BE2C (cell line): ENCODE measurements around the gene KCNK13.

ENCODE experiments used
- DNase-seq: peaks from one replicate; pipeline ENCODE4 v3.0.0-alpha.2; 2020
- H3K27me3 ChIP-seq: fragments of 250-450 bp; sonication (Bioruptor Pico); 2 replicates; pipeline ENCODE4 v1.5.1; 2020; ENCODE audit warnings: mild to moderate bottlenecking
- H3K36me3 ChIP-seq: fragments of 250-450 bp; sonication (Bioruptor Pico); 2 replicates; pipeline ENCODE4 v1.5.1; 2020; ENCODE audit warnings: mild to moderate bottlenecking
- H3K4me1 ChIP-seq: fragments of 250-450 bp; sonication (Bioruptor Pico); 2 replicates; pipeline ENCODE4 v1.5.1; 2020
- H3K4me3 ChIP-seq: 2 replicates; pipeline ENCODE4 v1.5.1; 2011; ENCODE audit warnings: low read depth, low read length
- H3K9me3 ChIP-seq: fragments of 250-450 bp; sonication (Bioruptor Pico); 2 replicates; pipeline ENCODE4 v1.5.1; 2020
- TF ChIP-seq, protein P1 (sequence below): IDR thresholded peaks from 2 replicates; pipeline ENCODE4 v1.5.1; 2012; ENCODE audit warnings: mild to moderate bottlenecking, low read depth, low read length

KCNK13 gene

DNA sequence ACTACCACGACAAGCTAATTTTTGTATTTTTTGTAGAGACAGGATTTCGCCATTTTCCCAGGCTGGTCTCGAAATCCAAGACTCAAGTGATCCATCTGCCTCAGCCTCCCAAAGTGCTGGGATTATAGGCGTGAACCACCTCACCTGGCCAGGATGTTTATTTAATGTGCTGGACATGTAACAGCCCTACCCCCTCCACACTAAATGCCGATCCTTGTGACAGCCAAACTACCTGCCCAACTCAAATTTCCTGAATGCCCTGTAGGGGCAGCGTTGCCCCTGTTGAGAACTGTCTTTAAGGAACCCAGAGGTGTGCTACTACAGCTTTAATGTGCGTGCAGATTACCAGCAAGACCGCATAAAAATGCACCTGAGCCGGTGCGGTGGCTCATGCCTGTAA lies 48.1 kb downstream of the KCNK13 start:
- Histone ChIP-seq H3K27me3 (no peaks in the 10 kb centered on the region), H3K36me3 (no peaks in the 10 kb centered on the region), H3K9me3 (no peaks in the 10 kb centered on the region), H3K4me3 (no peak overlapping the region), H3K4me1 (no peaks in the 10 kb centered on the region)
- peak; percentile 23 for DNase-seq
- TF ChIP-seq, protein P1, sequence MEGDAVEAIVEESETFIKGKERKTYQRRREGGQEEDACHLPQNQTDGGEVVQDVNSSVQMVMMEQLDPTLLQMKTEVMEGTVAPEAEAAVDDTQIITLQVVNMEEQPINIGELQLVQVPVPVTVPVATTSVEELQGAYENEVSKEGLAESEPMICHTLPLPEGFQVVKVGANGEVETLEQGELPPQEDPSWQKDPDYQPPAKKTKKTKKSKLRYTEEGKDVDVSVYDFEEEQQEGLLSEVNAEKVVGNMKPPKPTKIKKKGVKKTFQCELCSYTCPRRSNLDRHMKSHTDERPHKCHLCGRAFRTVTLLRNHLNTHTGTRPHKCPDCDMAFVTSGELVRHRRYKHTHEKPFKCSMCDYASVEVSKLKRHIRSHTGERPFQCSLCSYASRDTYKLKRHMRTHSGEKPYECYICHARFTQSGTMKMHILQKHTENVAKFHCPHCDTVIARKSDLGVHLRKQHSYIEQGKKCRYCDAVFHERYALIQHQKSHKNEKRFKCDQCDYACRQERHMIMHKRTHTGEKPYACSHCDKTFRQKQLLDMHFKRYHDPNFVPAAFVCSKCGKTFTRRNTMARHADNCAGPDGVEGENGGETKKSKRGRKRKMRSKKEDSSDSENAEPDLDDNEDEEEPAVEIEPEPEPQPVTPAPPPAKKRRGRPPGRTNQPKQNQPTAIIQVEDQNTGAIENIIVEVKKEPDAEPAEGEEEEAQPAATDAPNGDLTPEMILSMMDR: peak; percentile 68

DNA sequence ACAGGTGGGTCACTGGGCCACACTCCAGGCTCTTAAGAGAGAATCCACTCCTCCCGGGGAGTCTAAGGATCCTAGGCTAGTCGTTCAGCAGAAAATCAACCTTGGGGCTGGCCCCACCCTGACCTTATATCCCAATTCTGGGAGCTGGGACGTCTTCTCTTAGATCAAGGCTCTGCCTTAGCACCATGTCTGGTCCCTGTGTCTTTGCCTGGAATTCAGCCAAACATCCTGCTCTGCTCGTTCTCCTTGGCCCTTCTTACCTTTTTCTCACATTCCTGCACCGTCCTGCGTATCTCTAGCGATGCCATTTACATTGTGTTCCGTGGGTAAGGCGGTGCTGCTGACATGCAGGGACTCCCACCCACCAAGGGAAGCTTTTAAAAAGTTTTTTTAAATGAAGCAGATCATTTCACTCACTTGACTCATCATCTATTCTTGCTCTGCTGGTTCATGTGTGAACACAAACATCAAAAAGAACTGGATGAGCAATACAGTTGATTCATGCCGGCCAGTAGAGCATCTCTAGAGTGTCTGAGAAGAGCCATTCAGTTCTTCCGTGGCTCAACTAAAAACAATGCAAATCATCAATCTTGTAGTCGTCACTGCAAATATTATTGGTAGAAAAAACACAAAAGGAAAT lies 50.2 kb downstream of the KCNK13 start:
- H3K4me3 ChIP-seq: no peak overlapping the region
- H3K27me3 ChIP-seq: no peaks in the 10 kb centered on the region
- H3K4me1 ChIP-seq: no peaks in the 10 kb centered on the region
- TF ChIP-seq, protein P1: no peak
- no peaks in the 10 kb centered on the region for H3K9me3 ChIP-seq
- H3K36me3 ChIP-seq: no peaks in the 10 kb centered on the region
- no peak for DNase-seq

DNA sequence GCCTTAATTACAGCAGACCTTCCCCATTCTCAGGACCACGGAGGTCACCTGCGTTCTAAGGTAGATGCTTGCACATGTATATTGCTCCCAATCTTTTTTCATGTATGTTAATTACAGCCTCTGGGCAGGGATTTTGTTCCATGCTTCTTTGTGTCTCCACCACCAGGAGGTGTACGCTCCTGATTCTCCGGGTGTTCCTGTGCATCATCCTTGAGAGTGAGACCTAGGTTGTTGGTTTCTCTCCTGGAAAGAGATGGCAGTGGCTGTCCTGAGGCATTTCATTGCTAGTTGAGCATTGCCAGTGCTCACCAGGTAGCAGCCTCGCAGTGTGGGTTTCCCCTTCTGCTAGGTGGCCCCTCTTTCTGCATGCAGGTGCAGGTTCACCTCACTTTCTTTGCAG lies 52.8 kb downstream of the KCNK13 start:
- Histone ChIP-seq H3K36me3 (no peaks in the 10 kb centered on the region), H3K9me3 (no peaks in the 10 kb centered on the region; the same call in 1 of the 2 replicates), H3K4me3 (no peak overlapping the region), H3K4me1 (no peaks in the 10 kb centered on the region), H3K27me3 (no peaks in the 10 kb centered on the region)
- DNase-seq: peak; percentile 42
- TF ChIP-seq, protein P1: peak; percentile 74

DNA sequence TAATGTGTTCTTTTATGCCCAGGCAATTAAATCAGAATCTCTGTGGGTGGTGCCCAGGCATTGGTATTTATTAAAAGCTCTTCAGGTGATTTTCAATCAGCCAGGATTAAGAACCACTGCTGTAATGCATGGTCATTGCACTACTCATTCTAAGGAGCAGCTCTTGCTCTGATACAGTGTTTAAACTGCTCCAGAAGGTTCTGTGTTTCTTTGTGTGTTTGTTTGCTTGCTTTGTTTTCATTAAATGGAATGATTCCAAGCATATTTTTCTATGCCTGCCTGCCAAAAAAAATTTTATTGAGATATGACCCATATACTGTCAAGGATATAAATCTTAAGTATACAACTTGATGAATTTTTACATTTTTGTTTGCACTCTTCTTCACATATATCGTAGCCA lies 54.0 kb downstream of the KCNK13 start:
- Histone ChIP-seq H3K4me1 (no peaks in the 10 kb centered on the region), H3K36me3 (no peaks in the 10 kb centered on the region), H3K27me3 (no peaks in the 10 kb centered on the region), H3K4me3 (no peak overlapping the region), H3K9me3 (no peaks in the 10 kb centered on the region; the same call in 1 of the 2 replicates)
- TF ChIP-seq, protein P1: no peak
- no peak for DNase-seq

DNA sequence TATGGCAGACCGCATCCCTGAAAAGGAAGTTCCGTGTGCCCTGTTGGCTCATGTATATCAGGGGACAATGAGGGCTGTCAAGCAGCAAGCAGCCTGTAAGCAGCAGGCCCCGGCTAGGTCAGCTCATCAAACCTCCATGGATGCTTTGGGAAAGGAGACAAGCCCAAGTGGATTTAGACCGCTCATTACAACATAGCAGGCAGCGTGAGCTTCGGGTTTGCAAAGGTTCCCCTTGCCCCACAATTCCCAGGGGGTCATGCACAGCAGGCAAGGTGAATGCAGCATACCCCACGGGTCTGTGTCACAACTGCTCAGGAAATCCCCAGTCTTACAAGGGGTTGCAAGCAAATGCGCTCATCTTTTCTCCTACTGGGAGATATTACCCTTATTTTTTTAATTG lies 54.6 kb downstream of the KCNK13 start:
- Histone ChIP-seq H3K4me1 (no peaks in the 10 kb centered on the region), H3K36me3 (no peaks in the 10 kb centered on the region), H3K27me3 (no peaks in the 10 kb centered on the region), H3K9me3 (no peaks in the 10 kb centered on the region; the same call in 1 of the 2 replicates), H3K4me3 (no peak overlapping the region)
- TF ChIP-seq, protein P1: no peak
- no peak for DNase-seq

DNA sequence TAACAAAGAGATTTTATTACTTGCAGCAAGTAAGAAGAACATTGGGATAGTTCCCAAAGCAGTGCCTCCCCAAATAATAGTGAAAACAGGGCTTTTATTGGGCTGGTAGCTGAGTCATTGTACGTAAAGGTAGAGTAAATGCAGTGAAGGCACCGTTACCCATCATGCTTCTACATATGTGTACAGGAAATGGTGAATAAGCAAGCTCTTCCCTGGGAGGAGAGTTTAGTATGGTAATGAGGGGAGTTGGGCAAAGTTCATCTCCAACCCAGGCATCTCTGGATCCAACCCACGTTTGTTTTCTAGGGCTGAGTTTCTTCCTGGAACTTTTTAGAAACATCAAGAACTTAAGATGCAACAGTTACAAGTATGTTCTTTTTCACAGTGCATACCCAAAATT lies 56.2 kb downstream of the KCNK13 start:
- no peaks in the 10 kb centered on the region for H3K27me3 ChIP-seq
- H3K4me1 ChIP-seq: peaks cover under 1% of the 10 kb centered on the region; the same call in 1 of the 2 replicates
- TF ChIP-seq, protein P1: no peak
- no peaks in the 10 kb centered on the region for H3K36me3 ChIP-seq
- no peak overlapping the region for H3K4me3 ChIP-seq
- no peaks in the 10 kb centered on the region; the same call in 1 of the 2 replicates for H3K9me3 ChIP-seq
- DNase-seq: no peak
